GM06990 (cell line): ENCODE measurements around the gene CCDC70.

Experiments used
- DNase-seq: peaks from one replicate; pipeline ENCODE4 v3.0.0-alpha.2; 2011; ENCODE audit not compliant: insufficient read length; ENCODE audit errors: extremely low read depth
- H3K27me3 ChIP-seq: replicated peaks from 2 replicates; pipeline ENCODE4 v1.6.0; 2011; ENCODE audit warnings: low read length; ENCODE audit not compliant: control insufficient read depth, insufficient read depth
- H3K36me3 ChIP-seq: 2 replicates; pipeline ENCODE4 v1.5.1; 2011; ENCODE audit warnings: low read length; ENCODE audit not compliant: control insufficient read depth, insufficient read depth
- H3K4me3 ChIP-seq: replicated peaks from 2 replicates; pipeline ENCODE4 v1.5.1; 2011; ENCODE audit warnings: low read depth, mild to moderate bottlenecking, control low read depth, low read length
- TF ChIP-seq, protein P1 (sequence below): IDR thresholded peaks from 2 replicates; pipeline ENCODE4 v1.5.1; 2011; ENCODE audit warnings: low read length, control low read depth, mild to moderate bottlenecking, inconsistent platforms; ENCODE audit not compliant: insufficient read depth, poor library complexity, severe bottlenecking

Gene CCDC70

GRCh38 chr13:51826606-51827005 is 35.2 kb upstream of the CCDC70 start:
- Histone ChIP-seq H3K4me3 (no peak overlapping the region), H3K27me3 (no peaks in the 10 kb centered on the region; the same call in 1 of the 2 replicates), H3K36me3 (no peaks in the 10 kb centered on the region)
- DNase-seq = no peak
- TF ChIP-seq, protein P1, sequence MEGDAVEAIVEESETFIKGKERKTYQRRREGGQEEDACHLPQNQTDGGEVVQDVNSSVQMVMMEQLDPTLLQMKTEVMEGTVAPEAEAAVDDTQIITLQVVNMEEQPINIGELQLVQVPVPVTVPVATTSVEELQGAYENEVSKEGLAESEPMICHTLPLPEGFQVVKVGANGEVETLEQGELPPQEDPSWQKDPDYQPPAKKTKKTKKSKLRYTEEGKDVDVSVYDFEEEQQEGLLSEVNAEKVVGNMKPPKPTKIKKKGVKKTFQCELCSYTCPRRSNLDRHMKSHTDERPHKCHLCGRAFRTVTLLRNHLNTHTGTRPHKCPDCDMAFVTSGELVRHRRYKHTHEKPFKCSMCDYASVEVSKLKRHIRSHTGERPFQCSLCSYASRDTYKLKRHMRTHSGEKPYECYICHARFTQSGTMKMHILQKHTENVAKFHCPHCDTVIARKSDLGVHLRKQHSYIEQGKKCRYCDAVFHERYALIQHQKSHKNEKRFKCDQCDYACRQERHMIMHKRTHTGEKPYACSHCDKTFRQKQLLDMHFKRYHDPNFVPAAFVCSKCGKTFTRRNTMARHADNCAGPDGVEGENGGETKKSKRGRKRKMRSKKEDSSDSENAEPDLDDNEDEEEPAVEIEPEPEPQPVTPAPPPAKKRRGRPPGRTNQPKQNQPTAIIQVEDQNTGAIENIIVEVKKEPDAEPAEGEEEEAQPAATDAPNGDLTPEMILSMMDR = no peak

DNA sequence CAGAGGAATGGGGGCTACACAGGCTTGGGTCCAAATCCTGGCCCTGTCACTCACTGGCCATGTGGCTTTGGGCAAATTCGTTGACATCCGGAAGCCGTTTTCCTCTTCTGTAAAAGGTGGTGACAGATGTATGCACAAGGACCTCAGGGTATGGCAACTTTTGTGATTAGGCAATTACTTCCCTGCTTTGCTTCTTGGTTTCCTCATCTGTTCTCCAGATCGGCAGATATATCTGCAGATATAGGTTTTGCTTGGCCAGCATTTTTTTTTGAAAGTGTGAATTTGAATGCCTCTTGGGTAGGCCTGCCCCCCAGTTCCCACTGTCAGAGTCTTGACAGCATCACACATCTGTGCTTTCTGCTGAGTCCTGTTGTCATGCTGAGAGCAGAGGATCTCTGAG is 34.5 kb upstream of the CCDC70 start:
- TF ChIP-seq, protein P1 = no peak
- no peak overlapping the region for H3K4me3 ChIP-seq
- no peak for DNase-seq

GRCh38 chr13:51828730-51829567 is 32.8 kb upstream of the CCDC70 start:
- no peak for DNase-seq
- no peaks in the 10 kb centered on the region; the same call in 1 of the 2 replicates for H3K27me3 ChIP-seq
- H3K36me3 ChIP-seq = no peaks in the 10 kb centered on the region
- TF ChIP-seq, protein P1 = no peak
- H3K4me3 ChIP-seq = no peak overlapping the region

More for the DNA sequence above, 34.5 kb upstream of the CCDC70 start:
- Histone ChIP-seq H3K36me3 (no peaks in the 10 kb centered on the region), H3K27me3 (no peaks in the 10 kb centered on the region; the same call in 1 of the 2 replicates)

DNA sequence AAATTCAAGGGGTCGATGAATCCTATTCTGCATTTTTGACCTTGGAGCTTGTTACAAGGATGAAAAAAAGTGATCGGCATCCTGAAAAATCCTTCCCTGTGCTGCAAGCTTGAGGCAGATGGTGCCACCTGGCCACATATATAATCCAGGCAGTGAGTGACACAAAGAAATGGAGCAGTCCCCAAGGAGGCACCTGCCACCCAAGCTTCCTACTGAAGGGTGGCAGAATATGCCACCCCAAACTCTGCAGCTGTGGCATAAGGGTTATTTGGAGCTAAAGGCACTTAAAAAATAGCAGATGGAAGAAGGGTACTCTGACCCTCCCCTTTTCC is 32.2 kb upstream of the CCDC70 start:
- no peak for DNase-seq

GRCh38 chr13:51831519-51831918 is 30.2 kb upstream of the CCDC70 start:
- TF ChIP-seq, protein P1 = no peak
- Histone ChIP-seq H3K27me3 (no peaks in the 10 kb centered on the region), H3K4me3 (no peak overlapping the region), H3K36me3 (no peaks in the 10 kb centered on the region)
- DNase-seq = no peak

More for the DNA sequence above, 32.2 kb upstream of the CCDC70 start:
- Histone ChIP-seq H3K36me3 (no peaks in the 10 kb centered on the region), H3K27me3 (no peaks in the 10 kb centered on the region; the same call in 1 of the 2 replicates), H3K4me3 (no peak overlapping the region)
- TF ChIP-seq, protein P1 = no peak
